ENCODE results near the gene TNNI3K. TPM values are rescaled to one million over a fixed set of nuclear protein-coding genes. Genes with fewer than 3 reads are reported as not detected.

TNNI3K gene
- total and polyA plus RNA-seq, 10 of the 15 experiments (the other 5 are each of a cell fraction or from before 2014, with no cell fraction given): 0.14 to 1.6 (median 0.44) TPM; not detected in 4

- TF ChIP-seq E4F1 (IDR thresholded peaks at IDR 0.05; ENCODE audit: borderline replicate concordance, partially characterized antibody): no peak
- no peak for TF ChIP-seq PML (IDR thresholded peaks at IDR 0.05; ENCODE audit: low read length)
- TF ChIP-seq MTA2 (IDR thresholded peaks at IDR 0.05; ENCODE audit: low read depth): peak; percentile 51
- TF ChIP-seq NFXL1 (IDR thresholded peaks at IDR 0.05; ENCODE audit: borderline replicate concordance): no peak
Measured at GRCh38 chr1:74396933-74397332, 161.7 kb downstream of the TNNI3K start (continued).

GRCh38 chr1:74399249-74399648 is 164.1 kb downstream of the TNNI3K start:
- H4K20me1 ChIP-seq (ENCODE audit: control insufficient read depth, insufficient read depth): no peaks in the 10 kb centered on the region
- no peaks in the 10 kb centered on the region for H3K27me3 ChIP-seq (replicated peaks in 1 of 2; ENCODE audit: control insufficient read depth in 2 of 2, insufficient read depth in 2 of 2, low read length in 1 of 2)
- no TSS peak for BruUV-seq (replicated peaks)
- intact Hi-C loops (cut with micrococcal nuclease; ENCODE audit: unreplicated experiment): no loop called here
- no peaks in the 10 kb centered on the region for H3K9me3 ChIP-seq (replicated peaks; ENCODE audit: control insufficient read depth, insufficient read depth, low read length)
- no peak overlapping the region for H3K4me2 ChIP-seq (ENCODE audit: control insufficient read depth, insufficient read depth)
- H3K4me1 ChIP-seq (ENCODE audit: control insufficient read depth, insufficient read depth, low read length): no peaks in the 10 kb centered on the region
- FAIRE-seq: no peak
- 0% methylated on average over 5 of the region's 5 CpGs for WGBS (ENCODE audit: insufficient coverage, insufficient replicate concordance, low lambda C conversion rate, missing lambda C conversion rate)
- H3K36me3 ChIP-seq (ENCODE audit: control insufficient read depth in 2 of 2, insufficient read depth in 2 of 2, low read length in 1 of 2): no peaks in the 10 kb centered on the region
- H3K27ac ChIP-seq (ENCODE audit: control insufficient read depth, insufficient read depth): no peak overlapping the region
- H3K9ac ChIP-seq (ENCODE audit: control insufficient read depth, insufficient read depth, low read length): no peak overlapping the region
- CTCF ChIA-PET: no interaction called here
- TF ChIP-seq ZNF207 (IDR thresholded peaks at IDR 0.05; ENCODE audit: borderline replicate concordance) (no peak), KDM1A (IDR thresholded peaks at IDR 0.05; ENCODE audit: borderline replicate concordance) (no peak), BCL11A (IDR thresholded peaks at IDR 0.05; ENCODE audit: low read depth, low read length) (peak; percentile 50; the same call in 1 of the 2 replicates), MTA2 (IDR thresholded peaks at IDR 0.05; ENCODE audit: low read depth) (peak; percentile 71), NR2F1 (conservative IDR thresholded peaks at IDR 0.05) (peak; percentile 79), RELB (IDR thresholded peaks at IDR 0.05; ENCODE audit: low read depth) (peak; percentile 29; the same call in 1 of the 2 replicates), JUND (IDR thresholded peaks at IDR 0.05; ENCODE audit: low read depth, low read length) (peak; percentile 17; the same call in 1 of the 2 replicates), JUNB (IDR thresholded peaks at IDR 0.05) (peak; percentile 27; the same call in 1 of the 2 replicates), POU2F2 (IDR thresholded peaks at IDR 0.05; ENCODE audit: borderline replicate concordance, low read depth, low read length) (no peak), CEBPZ (IDR thresholded peaks at IDR 0.05; ENCODE audit: low read depth, low read length) (no peak), IKZF2 (IDR thresholded peaks at IDR 0.05) (peak; percentile 41 to 58; a peak in 3 of 4 replicates), ZZZ3 (IDR thresholded peaks at IDR 0.05; ENCODE audit: control insufficient read depth, insufficient read length, low read depth) (no peak), IKZF1 (conservative IDR thresholded peaks at IDR 0.05) (peak; percentile 47; the same call in 1 of the 2 replicates), NFYA (IDR thresholded peaks at IDR 0.05; ENCODE audit: borderline replicate concordance, low read depth, low read length) (no peak)
- no peak overlapping the region for H2AFZ ChIP-seq (ENCODE audit: control insufficient read depth, low read depth, low read length)
- no peak overlapping the region for H3K4me3 ChIP-seq
- H3K79me2 ChIP-seq (ENCODE audit: control insufficient read depth, insufficient read depth, low read length): no peaks in the 10 kb centered on the region
- SMC1A ChIA-PET (ENCODE audit: uncharacterized antibody, unreplicated experiment): interaction anchor here (0.6 to 1.5 kb wide), 2 partner anchors 95 to 103 kb away, joined by 3 read pairs; no protein-coding TSS in a partner anchor
- POLR2A ChIA-PET: interaction anchor here (0.5 kb wide), 1 partner anchor 60 kb away, joined by 3 read pairs; no protein-coding TSS in a partner anchor
- peak; percentile 8 for DNase-seq (ENCODE audit: low read depth, low spot score)
- in situ Hi-C loops (cut with MboI): no loop called here
- peak; percentile 95 for ATAC-seq
- RAD21 ChIA-PET (ENCODE audit: unreplicated experiment): interaction anchor here (0.6 to 0.9 kb wide), 3 partner anchors 12 to 329 kb away, joined by 3 read pairs; no protein-coding TSS in a partner anchor

All from GM12878 (cell line).